Measurements from ENCODE around the gene EMILIN3. TPM values are rescaled to one million over a fixed set of nuclear protein-coding genes. Genes with fewer than 3 reads are reported as not detected.

EMILIN3 gene
- total and polyA plus RNA-seq, 2 of the 4 experiments (the other 2 are of a cell fraction): under 0.01 to 0.07 TPM

DNA sequence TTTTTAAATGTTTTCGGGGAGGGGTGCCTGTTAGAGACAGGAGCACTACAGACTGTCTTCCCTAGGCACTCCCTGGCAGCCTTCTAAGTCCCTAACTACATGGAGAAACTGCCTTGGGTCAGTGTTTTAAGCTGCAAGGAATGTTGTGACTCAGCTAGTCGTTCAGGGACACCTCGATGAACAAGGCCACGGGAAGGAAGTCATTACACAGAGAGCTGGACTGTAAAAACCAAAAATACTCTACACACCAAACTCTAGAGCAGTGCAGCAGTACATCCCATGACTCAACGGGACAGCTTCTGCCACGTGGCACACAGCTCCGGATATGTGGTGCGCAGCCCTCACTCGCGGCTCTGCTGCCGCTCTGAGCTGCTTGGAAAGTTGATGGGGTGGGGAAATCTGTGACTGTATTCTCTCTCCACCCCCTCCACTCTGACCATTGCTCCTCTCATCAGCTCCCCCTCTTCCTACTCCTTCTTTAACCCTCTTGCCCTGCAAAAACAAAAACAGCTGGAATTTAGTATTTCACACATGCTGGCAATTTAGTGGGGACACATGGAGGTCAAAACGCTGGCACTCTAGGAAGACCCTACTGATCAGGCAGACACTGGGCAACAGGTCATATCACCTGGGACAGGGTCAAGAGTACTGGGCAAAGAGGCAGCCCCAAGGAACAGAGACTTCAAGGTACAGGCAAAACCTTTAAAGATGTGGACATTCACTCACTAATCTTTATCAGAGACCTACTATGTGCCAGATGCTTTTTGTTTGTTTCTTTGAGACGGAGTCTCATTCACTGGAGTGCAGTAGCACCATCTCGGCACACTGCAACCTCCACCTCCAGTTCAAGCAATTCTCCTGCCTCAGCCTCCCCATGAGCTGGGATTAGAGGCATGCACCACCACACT, 36.9 kb downstream of the EMILIN3 start:
- Histone ChIP-seq H3K79me1 (ENCODE audit: low read depth in 1 of 2, low read length in 2 of 2) (peaks cover 0 to 12% of the 10 kb centered on the region in 2 experiments; a peak in 1 of 4 replicates), H4K5ac (ENCODE audit: low read depth, low read length) (peak overlapping the region; percentile 94), H4K20me1 (ENCODE audit: insufficient read depth, low read length) (no peaks in the 10 kb centered on the region), H3K4ac (ENCODE audit: low read depth, low read length) (peak overlapping the region; percentile 99), H2BK120ac (ENCODE audit: low read depth, low read length) (peak overlapping the region; percentile 99), H3K9me1 (ENCODE audit: insufficient read depth, low read length) (peaks cover 10% of the 10 kb centered on the region), H3K4me3 (ENCODE audit: insufficient read depth, low read depth, low read length) (no peak overlapping the region), H3K4me2 (ENCODE audit: low read depth, low read length) (peak overlapping the region; percentile 49), H3K4me1 (ENCODE audit: control insufficient read depth, insufficient read depth, low read length) (peaks cover 21% of the 10 kb centered on the region), H3K9ac (ENCODE audit: low read depth, low read length) (peak overlapping the region; percentile 61), H3K14ac (replicated peaks; ENCODE audit: low read depth, low read length) (peak overlapping the region; percentile 97), H3K23ac (ENCODE audit: low read depth, low read length) (peak overlapping the region; percentile 97), H2AK5ac (ENCODE audit: low read depth, low read length) (peak overlapping the region; percentile 92), H2BK20ac (ENCODE audit: low read depth, low read length) (peak overlapping the region; percentile 97), H2BK5ac (ENCODE audit: low read depth, low read length, poor library complexity, severe bottlenecking) (peak overlapping the region; percentile 93), H3K36me3 (ENCODE audit: control insufficient read depth, insufficient read depth, low read length) (no peaks in the 10 kb centered on the region), H2BK15ac (ENCODE audit: low read depth, low read length) (peak overlapping the region; percentile 95), H2AFZ (replicated peaks; ENCODE audit: low read length, poor library complexity) (peak overlapping the region; percentile 80), H3K18ac (ENCODE audit: low read depth, low read length) (peak overlapping the region; percentile 86), H3K27me3 (ENCODE audit: control insufficient read depth, insufficient read depth, low read length) (no peaks in the 10 kb centered on the region), H2AK9ac (replicated peaks; ENCODE audit: low read depth, low read length, poor library complexity) (peak overlapping the region; percentile 96), H4K91ac (ENCODE audit: insufficient read depth, low read depth, low read length) (peak overlapping the region; percentile 97), H3K56ac (ENCODE audit: extremely low read depth, insufficient read depth, low read length) (peak overlapping the region; percentile 95), H3K9me3 (ENCODE audit: control insufficient read depth, insufficient read depth, low read length) (no peaks in the 10 kb centered on the region), H4K8ac (ENCODE audit: low read depth in 2 of 2, low read length in 2 of 2) (peak overlapping the region; percentile 86 to 98), H3K27ac (ENCODE audit: insufficient read depth, low read length) (peak overlapping the region; percentile 91)
- no TSS peak for BruUV-seq (replicated peaks)
- dilution Hi-C loops (cut with HindIII; ENCODE audit: low sequenced_read_pairs, unreplicated experiment) (no loop called here), in situ Hi-C loops (cut with MboI; ENCODE audit: low sequenced_read_pairs) (loop anchor here (5.0 kb wide), 1 partner anchor 97 kb away; no protein-coding TSS in a partner anchor), intact Hi-C loops (cut with micrococcal nuclease) (loop anchor here (1.0 to 5.0 kb wide), 2 partner anchors 12 to 192 kb away; partner anchors contain the start of genes PLCG1 and ZHX3)
- peak; percentile 99 for DNase-seq
- CTCF ChIA-PET: interaction anchor here (0.7 kb wide), 1 partner anchor 176 kb away, joined by 3 read pairs; no protein-coding TSS in a partner anchor
- 0% methylated on average over 1 of the region's 14 CpGs; no CpG with 5 or more reads in 1 of the 2 experiments for WGBS, 2 experiments (ENCODE audit: extremely low coverage in 2 of 2, insufficient read length in 1 of 2)
- POLR2A ChIA-PET (ENCODE audit: unreplicated experiment): interaction anchor here (0.6 kb wide), 2 partner anchors 12 to 136 kb away, joined by 3 to 4 read pairs; partner anchors contain the start of gene ZHX3
- peak; percentile 92 for ATAC-seq (ENCODE audit: low read depth)
- TF ChIP-seq BHLHE40 (IDR thresholded peaks at IDR 0.05; ENCODE audit: low read depth, low read length) (peak; percentile 67), NFE2L2 (IDR thresholded peaks at IDR 0.05; ENCODE audit: low read depth, low read length) (peak; percentile 41; the same call in 1 of the 2 replicates), MXI1 (IDR thresholded peaks at IDR 0.05; ENCODE audit: borderline replicate concordance, low read depth, low read length) (peak; percentile 94), FOS (IDR thresholded peaks at IDR 0.05; ENCODE audit: low read depth, low read length) (peak; percentile 76), RAD21 (IDR thresholded peaks at IDR 0.05; ENCODE audit: low read length) (peak; percentile 37; the same call in 1 of the 2 replicates), POLR2A (IDR thresholded peaks at IDR 0.05; ENCODE audit: low read depth, low read length) (peak; percentile 72; the same call in 1 of the 2 replicates), CEBPB (IDR thresholded peaks at IDR 0.05; ENCODE audit: low read depth, low read length) (peak; percentile 5; the same call in 1 of the 2 replicates), RCOR1 (IDR thresholded peaks at IDR 0.05; ENCODE audit: insufficient replicate concordance, low read length) (no peak), RFX5 (IDR thresholded peaks at IDR 0.05; ENCODE audit: low read depth, low read length) (no peak), MAZ (IDR thresholded peaks at IDR 0.05; ENCODE audit: borderline replicate concordance, low read depth, low read length) (no peak)
- TF ChIP-seq, protein P1, sequence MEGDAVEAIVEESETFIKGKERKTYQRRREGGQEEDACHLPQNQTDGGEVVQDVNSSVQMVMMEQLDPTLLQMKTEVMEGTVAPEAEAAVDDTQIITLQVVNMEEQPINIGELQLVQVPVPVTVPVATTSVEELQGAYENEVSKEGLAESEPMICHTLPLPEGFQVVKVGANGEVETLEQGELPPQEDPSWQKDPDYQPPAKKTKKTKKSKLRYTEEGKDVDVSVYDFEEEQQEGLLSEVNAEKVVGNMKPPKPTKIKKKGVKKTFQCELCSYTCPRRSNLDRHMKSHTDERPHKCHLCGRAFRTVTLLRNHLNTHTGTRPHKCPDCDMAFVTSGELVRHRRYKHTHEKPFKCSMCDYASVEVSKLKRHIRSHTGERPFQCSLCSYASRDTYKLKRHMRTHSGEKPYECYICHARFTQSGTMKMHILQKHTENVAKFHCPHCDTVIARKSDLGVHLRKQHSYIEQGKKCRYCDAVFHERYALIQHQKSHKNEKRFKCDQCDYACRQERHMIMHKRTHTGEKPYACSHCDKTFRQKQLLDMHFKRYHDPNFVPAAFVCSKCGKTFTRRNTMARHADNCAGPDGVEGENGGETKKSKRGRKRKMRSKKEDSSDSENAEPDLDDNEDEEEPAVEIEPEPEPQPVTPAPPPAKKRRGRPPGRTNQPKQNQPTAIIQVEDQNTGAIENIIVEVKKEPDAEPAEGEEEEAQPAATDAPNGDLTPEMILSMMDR (conservative IDR thresholded peaks at IDR 0.05; ENCODE audit: low read depth, low read length): no peak
- TF ChIP-seq, protein P2, sequence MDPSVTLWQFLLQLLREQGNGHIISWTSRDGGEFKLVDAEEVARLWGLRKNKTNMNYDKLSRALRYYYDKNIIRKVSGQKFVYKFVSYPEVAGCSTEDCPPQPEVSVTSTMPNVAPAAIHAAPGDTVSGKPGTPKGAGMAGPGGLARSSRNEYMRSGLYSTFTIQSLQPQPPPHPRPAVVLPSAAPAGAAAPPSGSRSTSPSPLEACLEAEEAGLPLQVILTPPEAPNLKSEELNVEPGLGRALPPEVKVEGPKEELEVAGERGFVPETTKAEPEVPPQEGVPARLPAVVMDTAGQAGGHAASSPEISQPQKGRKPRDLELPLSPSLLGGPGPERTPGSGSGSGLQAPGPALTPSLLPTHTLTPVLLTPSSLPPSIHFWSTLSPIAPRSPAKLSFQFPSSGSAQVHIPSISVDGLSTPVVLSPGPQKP (IDR thresholded peaks at IDR 0.05; ENCODE audit: borderline replicate concordance, low read depth, low read length): no peak

Measured in IMR-90 (cell line).